H1 (cell line): Measurements from ENCODE around the gene ANKIB1. TPM values are rescaled to one million over a fixed set of nuclear protein-coding genes. Genes with fewer than 3 reads are reported as not detected.

ENCODE experiments used
- CTCF ChIA-PET: fragments of 300-600 bp; sonication (Branson Sonifier 250); formaldehyde crosslinking; loops from one replicate; lab custom pipeline; 2021; ENCODE audit not compliant: partially characterized antibody; lab: Charles Lee
- POLR2A ChIA-PET: fragments of 300-600 bp; sonication (Branson Sonifier 250); formaldehyde crosslinking; loops from one replicate; lab custom pipeline; 2021; ENCODE audit warnings: inconsistent platforms; ENCODE audit not compliant: partially characterized antibody; lab: Charles Lee
- DNase-seq, 2 experiments: peaks; one replicate each; pipeline versions ENCODE4 v3.0.0 to v3.0.0-alpha.2; 2010 to 2022; ENCODE audit warnings: low spot score in 2 of 2, low read depth in 1 of 2, mixed read lengths in 1 of 2
- FAIRE-seq: peaks from 2 replicates; lab custom pipeline; 2011; peaks lifted over from hg19 to GRCh38; lab: Jason Lieb, UNC
- H2AFZ ChIP-seq: 2 replicates; pipeline ENCODE4 v1.8.1; 2012; ENCODE audit warnings: low read length, inconsistent platforms
- H2AK5ac ChIP-seq: 2 replicates; pipeline ENCODE4 v1.6.1; 2013; ENCODE audit warnings: low read depth, low read length
- H2BK120ac ChIP-seq: replicated peaks from 2 replicates; pipeline ENCODE3; 2013; ENCODE audit warnings: low read depth, low read length, inconsistent platforms
- H2BK12ac ChIP-seq: 2 replicates; pipeline ENCODE4 v1.6.1; 2013; ENCODE audit warnings: low read depth, low read length
- H2BK15ac ChIP-seq: 2 replicates; pipeline ENCODE4 v1.6.1; 2013; ENCODE audit warnings: low read length
- H2BK20ac ChIP-seq: 2 replicates; pipeline ENCODE4 v1.6.1; 2013; ENCODE audit warnings: low read length
- H2BK5ac ChIP-seq: 2 replicates; pipeline ENCODE4 v1.6.1; 2013; ENCODE audit warnings: low read depth, low read length
- H3K14ac ChIP-seq: 2 replicates; pipeline ENCODE4 v1.6.1; 2013; ENCODE audit warnings: inconsistent platforms; ENCODE audit not compliant: insufficient read length
- H3K18ac ChIP-seq: 2 replicates; pipeline ENCODE4 v1.6.1; 2013; ENCODE audit warnings: low read length; ENCODE audit errors: extremely low read depth
- H3K23ac ChIP-seq: 2 replicates; pipeline ENCODE4 v1.6.1; 2013; ENCODE audit warnings: inconsistent platforms; ENCODE audit not compliant: insufficient read length
- H3K23me2 ChIP-seq: 2 replicates; pipeline ENCODE4 v1.6.1; 2013; ENCODE audit warnings: low read depth, low read length
- H3K27ac ChIP-seq: 2 replicates; pipeline ENCODE4 v1.6.1; 2011; ENCODE audit warnings: low read depth, low read length, inconsistent platforms
- H3K27me3 ChIP-seq, 4 experiments: replicated peaks in 1 of 4; 1 replicate in 1 of 4; 2 replicates in 3 of 4; pipeline versions ENCODE4 v1.6.1 to v1.8.1; 2011 to 2013; ENCODE audit warnings: low read length in 3 of 4, mild to moderate bottlenecking in 3 of 4, inconsistent platforms in 2 of 4, mixed read lengths in 2 of 4, moderate library complexity in 1 of 4; ENCODE audit not compliant: control insufficient read depth in 3 of 4, insufficient read depth in 3 of 4; ENCODE audit errors: extremely low read depth in 1 of 4
- H3K36me3 ChIP-seq, 4 experiments: 2 replicates each; pipeline versions ENCODE4 v1.6.1 to v1.8.1; 2011 to 2013; ENCODE audit warnings: mild to moderate bottlenecking in 4 of 4, low read length in 3 of 4, moderate library complexity in 2 of 4, control low read depth in 1 of 4, inconsistent platforms in 1 of 4; ENCODE audit not compliant: insufficient read depth in 4 of 4, control insufficient read depth in 2 of 4
- H3K4ac ChIP-seq: replicated peaks from 2 replicates; pipeline ENCODE3; 2013; ENCODE audit warnings: low read length, low read depth, mixed read lengths, inconsistent platforms; ENCODE audit not compliant: insufficient read length
- H3K4me1 ChIP-seq, 4 experiments: replicated peaks in 1 of 4; 1 replicate in 1 of 4; 2 replicates in 3 of 4; pipeline versions ENCODE4 v1.6.1 to v1.8.1; 2011 to 2013; ENCODE audit warnings: low read length in 3 of 4, inconsistent platforms in 2 of 4, mixed read lengths in 1 of 4; ENCODE audit not compliant: insufficient read depth in 4 of 4, control insufficient read depth in 3 of 4
- H3K4me2 ChIP-seq, 2 experiments: 2 replicates each; pipeline versions ENCODE4 v1.6.1 to v1.8.1; 2011 to 2013; ENCODE audit warnings: low read depth in 2 of 2, low read length in 2 of 2, control low read depth in 1 of 2, inconsistent platforms in 1 of 2, mild to moderate bottlenecking in 1 of 2; ENCODE audit not compliant: insufficient read depth in 1 of 2
- H3K4me3 ChIP-seq, 4 experiments: fragments of 200-600, 300-600 bp in 1 of 4; sonication (generic), shearing (Covaris generic), sonication (Bioruptor Twin) in 1 of 4; 2 replicates each; pipeline versions ENCODE4 v1.5.1 to v1.8.1; 2011 to 2016; ENCODE audit warnings: low read length in 4 of 4, low read depth in 3 of 4, control low read depth in 2 of 4, inconsistent platforms in 2 of 4, mild to moderate bottlenecking in 2 of 4, mixed read lengths in 1 of 4, moderate library complexity in 1 of 4; ENCODE audit not compliant: insufficient read depth in 2 of 4; ENCODE audit errors: extremely low read depth in 1 of 4
- H3K56ac ChIP-seq: replicated peaks from 2 replicates; pipeline ENCODE3; 2013; ENCODE audit warnings: low read depth, mild to moderate bottlenecking, mixed read lengths, low read length, inconsistent platforms; ENCODE audit not compliant: insufficient read length
- H3K79me1 ChIP-seq: 2 replicates; pipeline ENCODE4 v1.6.1; 2013; ENCODE audit warnings: low read depth, low read length, control low read depth
- H3K79me2 ChIP-seq, 2 experiments: 2 replicates each; pipeline versions ENCODE4 v1.6.1 to v1.8.1; 2012 to 2013; ENCODE audit warnings: low read length in 2 of 2, mild to moderate bottlenecking in 2 of 2, inconsistent platforms in 1 of 2; ENCODE audit not compliant: insufficient read depth in 2 of 2, control insufficient read depth in 1 of 2
- H3K9ac ChIP-seq, 4 experiments: replicated peaks in 1 of 4; 1 replicate in 1 of 4; 2 replicates in 3 of 4; pipeline versions ENCODE4 v1.6.1 to v1.8.1; 2011 to 2013; ENCODE audit warnings: low read depth in 3 of 4, low read length in 3 of 4, control low read depth in 2 of 4, mild to moderate bottlenecking in 2 of 4, moderate library complexity in 2 of 4, inconsistent platforms in 1 of 4; ENCODE audit errors: extremely low read depth in 1 of 4
- H3K9me3 ChIP-seq, 2 experiments: 2 replicates each; pipeline versions ENCODE4 v1.6.1 to v1.8.1; 2012 to 2013; ENCODE audit warnings: mild to moderate bottlenecking in 2 of 2, moderate library complexity in 2 of 2, control low read depth in 1 of 2, inconsistent platforms in 1 of 2, low read depth in 1 of 2, low read length in 1 of 2, mixed read lengths in 1 of 2; ENCODE audit not compliant: insufficient read depth in 2 of 2
- H4K20me1 ChIP-seq, 2 experiments: replicated peaks in 1 of 2; 2 replicates each; pipeline versions ENCODE3 to v1.8.1; 2011 to 2013; ENCODE audit warnings: inconsistent platforms in 2 of 2, low read length in 2 of 2, mild to moderate bottlenecking in 1 of 2; ENCODE audit not compliant: insufficient read depth in 2 of 2, control insufficient read depth in 1 of 2
- H4K5ac ChIP-seq: 2 replicates; pipeline ENCODE4 v1.6.1; 2013; ENCODE audit warnings: low read length, low read depth, mixed read lengths, inconsistent platforms; ENCODE audit not compliant: insufficient read length
- H4K8ac ChIP-seq: 2 replicates; pipeline ENCODE4 v1.8.0; 2013; ENCODE audit warnings: mild to moderate bottlenecking, moderate library complexity, low read length, inconsistent platforms; ENCODE audit not compliant: insufficient read depth; ENCODE audit errors: extremely low read depth
- H4K91ac ChIP-seq: replicated peaks from 2 replicates; pipeline ENCODE3; 2013; ENCODE audit warnings: low read length, mixed read lengths, inconsistent platforms; ENCODE audit not compliant: insufficient read length
- E2F6 ChIP-seq: IDR thresholded peaks from 2 replicates; pipeline ENCODE4 v1.6.1; 2012; ENCODE audit warnings: inconsistent platforms
- EGR1 ChIP-seq: IDR thresholded peaks from 2 replicates; pipeline ENCODE4 v1.6.1; 2011; ENCODE audit warnings: low read depth, low read length, borderline replicate concordance
- EZH2 ChIP-seq: fragments of 200-600 bp; sonication (generic); IDR thresholded peaks from 2 replicates; pipeline ENCODE4 v1.7.1; 2012; ENCODE audit warnings: low read depth, mild to moderate bottlenecking, moderate library complexity, low read length, inconsistent platforms; ENCODE audit not compliant: severe bottlenecking
- POLR2A ChIP-seq, 2 experiments: IDR thresholded peaks; 1 replicate in 1 of 2; 2 replicates in 1 of 2; pipeline ENCODE4 v1.6.1; 2011; ENCODE audit warnings: low read depth in 2 of 2, low read length in 2 of 2, mild to moderate bottlenecking in 2 of 2; ENCODE audit errors: control extremely low read depth in 1 of 2
- SAP30 ChIP-seq: fragments of 300-600 bp; sonication (generic); IDR thresholded peaks from 2 replicates; pipeline ENCODE4 v1.7.1; 2012; ENCODE audit warnings: low read length, moderate library complexity, mild to moderate bottlenecking, inconsistent platforms; ENCODE audit not compliant: insufficient read depth, insufficient replicate concordance
- SIN3A ChIP-seq, 2 experiments: IDR thresholded peaks in 1 of 2; conservative IDR thresholded peaks in 1 of 2; 2 replicates each; pipeline ENCODE4 v1.6.1; 2011 to 2012; ENCODE audit warnings: low read length in 2 of 2, improper control_type of control experiment in 1 of 2, low read depth in 1 of 2, mild to moderate bottlenecking in 1 of 2
- SP1 ChIP-seq: IDR thresholded peaks from 2 replicates; pipeline ENCODE4 v1.6.1; 2011; ENCODE audit warnings: low read depth, low read length
- SP2 ChIP-seq: IDR thresholded peaks from 2 replicates; pipeline ENCODE4 v1.6.1; 2012; ENCODE audit warnings: mild to moderate bottlenecking, low read length, inconsistent platforms
- TBP ChIP-seq: IDR thresholded peaks from 2 replicates; pipeline ENCODE4 v1.6.1; 2011; ENCODE audit warnings: low read depth, low read length, improper control_type of control experiment
- TCF12 ChIP-seq: IDR thresholded peaks from 2 replicates; pipeline ENCODE4 v1.6.1; 2011; ENCODE audit warnings: low read depth, mild to moderate bottlenecking, low read length
- YY1 ChIP-seq: IDR thresholded peaks from 2 replicates; pipeline ENCODE4 v1.6.1; 2011; ENCODE audit warnings: low read depth, mild to moderate bottlenecking, low read length
- WGBS, 2 experiments: shearing (Covaris generic) in 1 of 2; methylation state at CpG; one replicate each; pipeline versions ENCODE4 v1.1.6 to v1.1.7; 2013 to 2015; ENCODE audit warnings: low lambda C conversion rate in 2 of 2, mixed read lengths in 2 of 2, inconsistent platforms in 1 of 2, low coverage in 1 of 2, missing lambda C conversion rate in 1 of 2; ENCODE audit not compliant: insufficient replicate concordance in 2 of 2, insufficient coverage in 1 of 2, insufficient read length in 1 of 2; ENCODE audit errors: extremely low coverage in 1 of 2, missing lambda C conversion rate in 1 of 2; 5-methylcytosine and 5-hydroxymethylcytosine counted together
- polyA plus RNA-seq, 7 experiments: library from polyadenylated mRNA; depleted of rRNA in 3 of 7; stranded (reverse) in 5 of 7; unstranded in 2 of 7; fragments of >200 nt in 5 of 7; fragments of 200-250 nt in 2 of 7; gene quantifications; 1 replicate in 5 of 7; 2 replicates in 1 of 7; 4 replicates in 1 of 7; pipeline versions ENCODE4 v1.2.1 to v1.2.3, GENCODE V29; 2011 to 2013; ENCODE audit warnings: missing spikeins in 2 of 7, mixed read lengths in 2 of 7
- total RNA-seq: library from RNA; stranded (reverse); fragmentation: NEBNext Ultra II Directional; extraction: Animal tissue kit (Norgen Biotek cat#: 25700); gene quantifications from 2 replicates; pipeline ENCODE4 v1.2.1, GENCODE V29; 2021

Gene ANKIB1
- total and polyA plus RNA-seq, 2 of the 8 experiments (the other 6 are each of a cell fraction or from before 2014, with no cell fraction given) = 19.2 to 43.0 TPM

- no peak overlapping the region for H3K4me3 ChIP-seq
- peaks cover 0 to 9% (median 0%) of the 10 kb centered on the region in 4 experiments; a peak in 2 of 8 replicates for H3K36me3 ChIP-seq
- H3K27ac ChIP-seq = no peak overlapping the region
- no peak overlapping the region for H3K23ac ChIP-seq
- H4K20me1 ChIP-seq = no peaks in the 10 kb centered on the region
- no peaks in the 10 kb centered on the region for H3K4me1 ChIP-seq
- no peak overlapping the region for H4K8ac ChIP-seq
- 0 out of 2 replicates have a peak, but pooled peaks cover 2% of the 10 kb centered on the region for H3K23me2 ChIP-seq
- H2AFZ ChIP-seq = no peak overlapping the region
- WGBS, 2 experiments = 83% methylated on average over 3 of the region's 3 CpGs; no CpG with 5 or more reads in 1 of the 2 experiments
- CTCF ChIA-PET = interaction anchor here (1.5 kb wide), 1 partner anchor 87 kb away, joined by 3 read pairs; the partner anchor contains the start of gene GATAD1
- no peak overlapping the region for H2BK20ac ChIP-seq
- H3K79me2 ChIP-seq = no peaks in the 10 kb centered on the region
- no peak overlapping the region for H3K4ac ChIP-seq
- TF ChIP-seq TCF12 (no peak), SIN3A (conservative IDR thresholded peaks at IDR 0.05 in 1 of 2, IDR thresholded peaks at IDR 0.05 in 1 of 2; ENCODE audit: low read depth in 1 of 2, low read length in 2 of 2) (no peak), SP2 (no peak), TBP (no peak), YY1 (no peak), SP1 (no peak), EZH2 (no peak), EGR1 (no peak), POLR2A (IDR thresholded peaks at IDR 0.05; ENCODE audit: control extremely low read depth in 1 of 2, low read depth in 2 of 2, low read length in 2 of 2) (no peak), SAP30 (no peak), E2F6 (no peak)
- TF ChIP-seq, all 59 proteins: peak for 0
- H3K27me3 ChIP-seq = no peaks in the 10 kb centered on the region
- H2AK5ac ChIP-seq = no peak overlapping the region
- H3K4me2 ChIP-seq = no peak overlapping the region
- no peak overlapping the region for H2BK15ac ChIP-seq
- H3K79me1 ChIP-seq = no peaks in the 10 kb centered on the region
- DNase-seq (no peak), FAIRE-seq (no peak)
- H2BK5ac ChIP-seq = no peak overlapping the region
- no peak overlapping the region for H2BK120ac ChIP-seq
- no peak overlapping the region for H3K18ac ChIP-seq
- no peak overlapping the region for H3K14ac ChIP-seq
- POLR2A ChIA-PET = no interaction called here
- no peak overlapping the region for H3K56ac ChIP-seq
- H2BK12ac ChIP-seq = no peak overlapping the region
- no peak overlapping the region for H3K9ac ChIP-seq
- no peaks in the 10 kb centered on the region for H3K9me3 ChIP-seq
- no peak overlapping the region for H4K91ac ChIP-seq
- H4K5ac ChIP-seq = no peak overlapping the region
Observed at GRCh38 chr7:92359801-92360200, 114.0 kb downstream of the ANKIB1 start.
